Measurements from ENCODE around the gene ABCC4. TPM values are rescaled to one million over a fixed set of nuclear protein-coding genes. Genes with fewer than 3 reads are reported as not detected.

Gene ABCC4
- polyA plus RNA-seq, 1 donor from 2014 or later: 2.4 TPM

GRCh38 chr13:95221971-95222732, 79.1 kb downstream of the ABCC4 start:
- no peak overlapping the region for H3K27ac ChIP-seq (ENCODE audit: low read length)
- no peaks in the 10 kb centered on the region for H3F3A ChIP-seq (ENCODE audit: insufficient read depth, low read length, poor library complexity, severe bottlenecking)
- no peak overlapping the region for H3K4me3 ChIP-seq (ENCODE audit: low read length)
- no peaks in the 10 kb centered on the region for H3K27me3 ChIP-seq (ENCODE audit: insufficient read depth, low read depth, low read length)
- H2AFZ ChIP-seq (ENCODE audit: low read depth, low read length): no peak overlapping the region
- no peaks in the 10 kb centered on the region for H4K20me1 ChIP-seq (ENCODE audit: insufficient read depth)
- no peaks in the 10 kb centered on the region for H3K79me2 ChIP-seq (replicated peaks; ENCODE audit: insufficient read depth, low read length)
- H3K4me2 ChIP-seq (ENCODE audit: low read length): no peak overlapping the region
- no peak overlapping the region for H3K9ac ChIP-seq (ENCODE audit: low read length)
- H3K36me3 ChIP-seq (ENCODE audit: insufficient read depth, low read length): no peaks in the 10 kb centered on the region
- TF ChIP-seq SMC3 (conservative IDR thresholded peaks at IDR 0.05; ENCODE audit: poor library complexity): no peak
- TF ChIP-seq POLR2AphosphoS5 (IDR thresholded peaks at IDR 0.05): no peak
- no peak for TF ChIP-seq CTCF (IDR thresholded peaks at IDR 0.05; ENCODE audit: poor library complexity, severe bottlenecking)
- TF ChIP-seq REST (IDR thresholded peaks at IDR 0.05; ENCODE audit: borderline replicate concordance): no peak
- no peak for TF ChIP-seq TAF1 (IDR thresholded peaks at IDR 0.05; ENCODE audit: low read depth)
- no peak for TF ChIP-seq EZH2 (IDR thresholded peaks at IDR 0.05; ENCODE audit: borderline replicate concordance, insufficient read depth, low read length, poor library complexity, severe bottlenecking)
- H3K9me3 ChIP-seq (ENCODE audit: low read length): no peaks in the 10 kb centered on the region
- no peaks in the 10 kb centered on the region for H3K9me2 ChIP-seq (ENCODE audit: insufficient read depth, low read length)

GRCh38 chr13:95220611-95221010, 80.6 kb downstream of the ABCC4 start:
- Histone ChIP-seq H3K79me2 (replicated peaks; ENCODE audit: insufficient read depth, low read length) (no peaks in the 10 kb centered on the region), H4K20me1 (ENCODE audit: insufficient read depth) (no peaks in the 10 kb centered on the region), H3K4me3 (ENCODE audit: low read length) (no peak overlapping the region), H2AFZ (ENCODE audit: low read depth, low read length) (no peak overlapping the region), H3F3A (ENCODE audit: insufficient read depth, low read length, poor library complexity, severe bottlenecking) (no peaks in the 10 kb centered on the region), H3K27ac (ENCODE audit: low read length) (no peak overlapping the region), H3K9ac (ENCODE audit: low read length) (no peak overlapping the region), H3K9me2 (ENCODE audit: insufficient read depth, low read length) (no peaks in the 10 kb centered on the region), H3K27me3 (ENCODE audit: insufficient read depth, low read depth, low read length) (no peaks in the 10 kb centered on the region), H3K9me3 (ENCODE audit: low read length) (no peaks in the 10 kb centered on the region), H3K4me2 (ENCODE audit: low read length) (no peak overlapping the region), H3K36me3 (ENCODE audit: insufficient read depth, low read length) (no peaks in the 10 kb centered on the region)
- no peak for TF ChIP-seq POLR2AphosphoS5 (IDR thresholded peaks at IDR 0.05)
- TF ChIP-seq RAD21 (conservative IDR thresholded peaks at IDR 0.05): no peak
- no peak for TF ChIP-seq SMC3 (conservative IDR thresholded peaks at IDR 0.05; ENCODE audit: poor library complexity)
- TF ChIP-seq REST (IDR thresholded peaks at IDR 0.05; ENCODE audit: borderline replicate concordance): no peak
- TF ChIP-seq MXI1 (conservative IDR thresholded peaks at IDR 0.05; ENCODE audit: poor library complexity, severe bottlenecking): no peak
- no peak for TF ChIP-seq CTCF (IDR thresholded peaks at IDR 0.05; ENCODE audit: poor library complexity, severe bottlenecking)
- TF ChIP-seq EP300 (conservative IDR thresholded peaks at IDR 0.05; ENCODE audit: poor library complexity, severe bottlenecking): no peak
- TF ChIP-seq EZH2 (IDR thresholded peaks at IDR 0.05; ENCODE audit: borderline replicate concordance, insufficient read depth, low read length, poor library complexity, severe bottlenecking): no peak
- TF ChIP-seq TAF1 (IDR thresholded peaks at IDR 0.05; ENCODE audit: low read depth): no peak

All from neural cell (in vitro differentiated cells).